ENCODE results near the gene ACTR3.
A peak's percentile ranks its signal among the peaks of the same experiment; 100 is the strongest.

The ACTR3 gene

GRCh38 chr2:113965644-113966043, 75.8 kb downstream of the ACTR3 start:
- DNase-seq (ENCODE audit: low read depth in 3 of 3), result peak in 1 of 3 experiments; percentile 13

- DNase-seq (ENCODE audit: low read depth in 3 of 3), result no peak
These were observed 76.3 kb downstream of the ACTR3 start for GRCh38 chr2:113966171-113966570.

- no peak for DNase-seq (ENCODE audit: low read depth in 3 of 3)
These were observed 76.9 kb downstream of the ACTR3 start for GRCh38 chr2:113966832-113967231.

GRCh38 chr2:113967272-113967671, 77.4 kb downstream of the ACTR3 start:
- no peak for DNase-seq (ENCODE audit: low read depth in 3 of 3)

- no peak for DNase-seq (ENCODE audit: low read depth in 3 of 3)
These were observed 82.9 kb downstream of the ACTR3 start for GRCh38 chr2:113972766-113973165.

- no peak for DNase-seq (ENCODE audit: low read depth in 3 of 3)
These were observed 83.9 kb downstream of the ACTR3 start for GRCh38 chr2:113973810-113974209.

GRCh38 chr2:113974727-113975126, 84.8 kb downstream of the ACTR3 start:
- DNase-seq (ENCODE audit: low read depth in 3 of 3), result no peak

GRCh38 chr2:113976277-113976928, 86.5 kb downstream of the ACTR3 start:
- no peak for DNase-seq (ENCODE audit: low read depth in 3 of 3)

GRCh38 chr2:113977060-113977659, 87.3 kb downstream of the ACTR3 start:
- no peak for DNase-seq (ENCODE audit: low read depth in 3 of 3)

GRCh38 chr2:113977660-113978523, 88.0 kb downstream of the ACTR3 start:
- no peak for DNase-seq (ENCODE audit: low read depth in 3 of 3)

- DNase-seq (ENCODE audit: low read depth in 3 of 3), result no peak
These were observed 88.8 kb downstream of the ACTR3 start for GRCh38 chr2:113978524-113979190.

GRCh38 chr2:113979191-113980128, 89.6 kb downstream of the ACTR3 start:
- DNase-seq (ENCODE audit: low read depth in 3 of 3), result peak in 2 of 3 experiments; percentile 12 to 13

- DNase-seq (ENCODE audit: low read depth in 3 of 3), result no peak
These were observed 91.1 kb downstream of the ACTR3 start for GRCh38 chr2:113980946-113981345.

GRCh38 chr2:113981404-113982134, 91.7 kb downstream of the ACTR3 start:
- no peak for DNase-seq (ENCODE audit: low read depth in 3 of 3)

GRCh38 chr2:113985554-113986397, 95.9 kb downstream of the ACTR3 start:
- DNase-seq (ENCODE audit: low read depth in 3 of 3), result no peak

GRCh38 chr2:113986762-113987290, 96.9 kb downstream of the ACTR3 start:
- no peak for DNase-seq (ENCODE audit: low read depth in 3 of 3)

- no peak for DNase-seq (ENCODE audit: low read depth in 3 of 3)
These were observed 102.2 kb downstream of the ACTR3 start for GRCh38 chr2:113992090-113992489.

GRCh38 chr2:113996671-113997594, 107.0 kb downstream of the ACTR3 start:
- DNase-seq (ENCODE audit: low read depth in 3 of 3), result no peak

Measured in stimulated activated CD4-positive, alpha-beta T cell treated with anti-CD3 and anti-CD28 coated beads, TNF-alpha, amount 100 ng/mL, for 4 hours (primary cell).